HG03558 (cell line): ENCODE data around the gene NFKB1.
"Not testable (repeated sequence)": the region's sequence is repeated elsewhere in the genome, so short reads cannot be mapped to it uniquely, and the experiment has no call there.

Experiments used
- ATAC-seq: cut with Tn5 transposase; IDR thresholded peaks from one replicate; pipeline ENCODE4 v1.9.1; 2021; ENCODE audit warnings: moderate number of reproducible peaks; ENCODE audit not compliant: unreplicated experiment; ENCODE audit errors: extremely low read depth

The NFKB1 gene

GRCh38 chr4:102560571-102561341 lies 59.6 kb downstream of the NFKB1 start:
- no peak for ATAC-seq

- no peak for ATAC-seq
Measured at GRCh38 chr4:102563000-102563399, 61.8 kb downstream of the NFKB1 start.

DNA sequence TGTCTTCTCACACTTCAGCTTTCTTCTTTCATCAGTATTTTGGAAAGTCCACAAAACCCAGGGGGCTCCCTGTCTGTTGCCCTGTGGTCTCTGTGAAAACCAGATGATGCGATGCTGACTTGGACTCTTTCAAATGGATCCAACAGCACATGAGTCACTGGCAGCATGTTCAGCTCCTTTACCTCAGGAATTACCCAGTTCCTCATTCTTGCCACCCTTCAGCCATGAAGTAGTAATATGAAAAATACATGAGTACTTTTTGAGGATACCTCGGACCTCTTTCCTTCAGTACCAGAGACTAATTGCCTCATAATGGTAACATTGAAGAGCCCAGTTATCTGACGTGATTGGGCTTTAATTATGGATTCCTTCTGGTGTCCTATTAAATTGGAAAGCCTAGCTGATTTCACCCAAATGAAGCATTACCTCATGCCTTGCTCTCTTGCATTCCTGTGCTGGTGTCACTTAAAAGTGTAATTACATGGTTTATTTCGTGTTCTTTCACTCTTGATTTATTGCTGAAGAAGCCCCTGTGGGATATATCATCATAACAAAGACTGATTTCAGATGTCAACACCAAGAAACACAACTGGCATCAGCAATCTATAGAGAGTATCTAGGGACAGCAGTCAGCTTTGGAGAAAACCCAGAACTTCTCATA lies 63.4 kb downstream of the NFKB1 start:
- peak; percentile 67 for ATAC-seq

DNA sequence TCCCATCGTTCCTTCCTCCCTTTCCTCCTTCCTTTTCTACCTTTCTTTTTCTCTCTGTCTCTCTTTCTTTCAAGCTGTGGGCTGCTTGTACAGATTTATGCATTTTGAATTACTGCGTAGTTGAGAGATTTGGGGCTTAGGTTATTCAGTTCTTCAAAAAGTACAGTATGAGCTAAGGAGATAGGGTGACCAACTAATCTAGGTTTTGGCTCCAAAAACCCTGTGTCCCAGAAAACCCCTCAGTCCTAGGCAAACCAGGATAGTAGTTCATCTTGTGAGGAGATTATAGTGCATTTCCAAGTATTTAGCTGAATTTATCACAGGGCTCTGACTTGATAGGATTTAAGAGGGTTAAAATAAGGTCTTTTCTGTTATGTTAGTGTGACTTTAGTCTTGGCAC lies 64.5 kb downstream of the NFKB1 start:
- ATAC-seq = no peak

GRCh38 chr4:102566426-102566825 lies 65.3 kb downstream of the NFKB1 start:
- no peak for ATAC-seq

DNA sequence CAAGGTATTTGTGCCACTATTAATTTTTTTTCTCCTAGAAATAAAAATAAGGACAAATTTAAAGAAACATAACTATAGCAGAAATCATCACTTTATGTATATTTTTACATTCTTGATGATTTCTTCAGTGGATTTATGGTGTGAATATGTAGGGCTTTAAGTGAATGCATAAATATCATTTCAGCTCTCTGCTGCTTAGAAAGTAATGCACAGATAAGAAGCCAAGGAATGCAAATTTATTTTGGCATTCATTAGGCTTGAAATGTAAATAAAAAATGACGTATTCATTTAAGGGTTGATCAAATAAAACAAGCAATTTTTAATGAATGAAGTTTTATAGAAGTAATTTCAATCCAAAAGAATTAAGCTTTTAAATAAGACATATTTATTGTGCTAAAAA lies 66.3 kb downstream of the NFKB1 start:
- no peak for ATAC-seq

DNA sequence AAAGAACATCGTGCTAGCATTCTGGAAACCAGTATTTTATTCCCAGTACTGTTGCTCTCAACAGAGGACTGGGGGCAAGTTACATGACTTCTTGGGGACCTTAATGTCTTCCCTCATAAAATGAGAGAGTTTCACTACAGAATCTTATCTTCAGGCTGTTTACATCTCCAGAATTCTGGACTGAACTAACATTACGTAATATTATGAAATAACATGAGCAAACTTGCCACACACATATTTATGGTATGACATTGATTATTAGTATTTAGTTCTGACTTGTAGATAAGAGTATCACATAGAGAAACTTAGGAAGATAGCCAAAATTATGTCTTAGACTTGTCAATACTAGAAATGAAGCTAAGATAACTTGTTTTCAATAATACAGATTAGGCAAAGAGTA lies 68.0 kb downstream of the NFKB1 start:
- no peak for ATAC-seq

GRCh38 chr4:102570211-102570610 lies 69.1 kb downstream of the NFKB1 start:
- not testable (repeated sequence) for ATAC-seq

- ATAC-seq = no peak
Measured at GRCh38 chr4:102572452-102572851, 71.3 kb downstream of the NFKB1 start.

GRCh38 chr4:102574317-102574716 lies 73.2 kb downstream of the NFKB1 start:
- no peak for ATAC-seq

- ATAC-seq = no peak
Measured at GRCh38 chr4:102575369-102576129, 74.4 kb downstream of the NFKB1 start.

DNA sequence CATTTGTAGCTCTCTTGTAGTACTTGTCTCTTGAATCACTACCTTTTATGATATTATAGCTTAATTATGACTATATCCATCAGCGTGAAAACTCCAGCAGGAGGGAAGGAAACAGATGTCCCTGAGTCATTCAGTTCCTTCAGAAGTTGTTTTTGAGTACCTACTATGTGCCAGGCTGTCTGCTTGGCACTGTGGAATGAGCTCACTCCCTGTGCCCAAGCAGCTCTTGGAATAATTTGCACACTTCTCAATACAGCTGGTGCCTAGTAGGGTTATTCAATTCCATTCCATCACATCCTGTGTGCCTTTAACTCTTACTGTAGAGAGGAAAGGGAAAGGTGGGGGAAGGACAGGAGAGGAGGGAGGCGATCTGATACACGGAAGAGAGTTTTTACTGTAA lies 77.1 kb downstream of the NFKB1 start:
- no peak for ATAC-seq

DNA sequence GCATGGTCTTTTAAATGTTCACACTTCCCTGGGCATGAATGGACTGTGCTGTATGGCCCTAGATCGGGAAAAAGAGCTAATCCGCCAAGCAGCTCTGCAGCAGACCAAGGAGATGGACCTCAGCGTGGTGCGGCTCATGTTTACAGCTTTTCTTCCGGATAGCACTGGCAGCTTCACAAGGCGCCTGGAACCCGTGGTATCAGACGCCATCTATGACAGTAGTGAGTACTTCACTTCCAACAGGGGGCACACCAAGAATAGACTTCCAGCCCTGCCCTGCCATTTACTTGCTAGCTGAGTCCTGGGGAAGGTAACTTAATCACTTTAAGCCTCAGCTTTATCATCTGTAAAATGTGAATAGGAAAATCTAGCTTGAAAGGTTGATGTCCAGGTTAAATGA lies 77.7 kb downstream of the NFKB1 start:
- ATAC-seq = no peak

- ATAC-seq = no peak
Measured at GRCh38 chr4:102579794-102580462, 78.8 kb downstream of the NFKB1 start.

DNA sequence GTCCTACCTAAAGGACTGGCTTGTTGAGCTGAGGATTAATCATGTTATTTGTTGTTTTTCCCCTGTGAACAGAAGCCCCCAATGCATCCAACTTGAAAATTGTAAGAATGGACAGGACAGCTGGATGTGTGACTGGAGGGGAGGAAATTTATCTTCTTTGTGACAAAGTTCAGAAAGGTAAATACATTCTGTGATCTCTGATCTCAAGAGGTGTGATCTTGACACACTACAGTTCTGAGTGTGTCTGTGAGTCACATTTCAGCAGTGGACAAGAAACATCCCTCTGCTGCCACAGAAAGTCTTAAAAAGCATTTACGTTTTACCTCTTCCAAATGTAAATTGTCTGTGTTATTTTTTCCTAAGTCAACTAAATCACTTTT lies 79.3 kb downstream of the NFKB1 start:
- ATAC-seq = no peak

GRCh38 chr4:102584091-102584490 lies 82.9 kb downstream of the NFKB1 start:
- ATAC-seq = no peak

GRCh38 chr4:102585329-102585728 lies 84.2 kb downstream of the NFKB1 start:
- no peak for ATAC-seq

DNA sequence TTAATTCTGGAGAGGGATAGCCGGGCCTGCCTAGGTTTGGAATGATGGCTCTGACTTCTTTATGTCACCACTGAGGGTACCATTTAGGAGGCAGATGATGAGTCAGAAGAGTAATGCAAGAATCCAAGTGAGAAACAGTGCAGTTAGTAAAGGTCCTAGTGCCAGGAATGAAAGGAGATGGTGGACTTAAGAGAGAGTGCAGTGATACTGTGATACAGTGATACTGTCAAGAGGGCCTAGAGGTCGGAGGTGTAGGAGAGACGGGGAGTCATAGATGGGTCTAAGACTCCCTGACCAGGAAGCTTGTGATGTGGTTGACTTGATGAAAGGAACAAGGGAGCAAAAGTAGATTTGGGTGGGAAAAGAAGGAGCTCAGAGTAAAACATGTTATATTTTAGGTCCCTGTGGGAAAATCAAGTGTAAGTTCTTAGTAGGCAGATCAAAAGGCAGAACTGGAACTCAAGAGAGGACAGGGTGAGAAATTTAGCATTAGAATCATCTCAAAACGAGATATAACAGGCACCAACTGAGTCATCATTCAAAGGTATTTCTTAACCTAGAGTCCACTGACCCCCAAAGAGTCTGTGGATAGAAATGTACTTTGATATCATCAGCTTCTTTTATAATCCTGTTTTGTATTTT lies 85.0 kb downstream of the NFKB1 start:
- ATAC-seq = no peak

- ATAC-seq = no peak
Measured at GRCh38 chr4:102586644-102587021, 85.5 kb downstream of the NFKB1 start.

DNA sequence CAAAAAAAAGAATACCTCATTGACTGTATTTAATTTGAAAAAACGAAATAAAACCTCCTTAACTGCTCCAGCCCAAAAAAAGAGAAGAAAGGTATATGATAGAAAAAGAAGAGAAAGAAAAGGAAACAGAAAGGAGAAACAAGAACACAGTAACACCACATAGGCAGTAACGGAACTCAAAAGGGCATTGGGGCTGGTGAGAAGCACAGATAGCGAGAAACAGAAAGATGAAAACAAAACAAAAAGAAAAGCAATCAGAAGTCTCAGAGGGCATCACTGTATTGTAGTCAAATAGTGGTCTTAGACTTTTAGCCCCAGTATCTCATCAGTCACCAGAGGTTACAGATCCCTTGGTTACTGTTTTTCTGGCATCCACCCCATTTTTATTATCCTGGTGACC lies 88.6 kb downstream of the NFKB1 start:
- no peak for ATAC-seq
